HG03520 (cell line): Measurements from ENCODE around the gene NCAPH2.

Source experiments
- ATAC-seq: cut with Tn5 transposase; IDR thresholded peaks from one replicate; pipeline ENCODE4 v1.9.1; 2021; ENCODE audit warnings: mild to moderate bottlenecking, moderate library complexity; ENCODE audit not compliant: unreplicated experiment

Gene NCAPH2

DNA sequence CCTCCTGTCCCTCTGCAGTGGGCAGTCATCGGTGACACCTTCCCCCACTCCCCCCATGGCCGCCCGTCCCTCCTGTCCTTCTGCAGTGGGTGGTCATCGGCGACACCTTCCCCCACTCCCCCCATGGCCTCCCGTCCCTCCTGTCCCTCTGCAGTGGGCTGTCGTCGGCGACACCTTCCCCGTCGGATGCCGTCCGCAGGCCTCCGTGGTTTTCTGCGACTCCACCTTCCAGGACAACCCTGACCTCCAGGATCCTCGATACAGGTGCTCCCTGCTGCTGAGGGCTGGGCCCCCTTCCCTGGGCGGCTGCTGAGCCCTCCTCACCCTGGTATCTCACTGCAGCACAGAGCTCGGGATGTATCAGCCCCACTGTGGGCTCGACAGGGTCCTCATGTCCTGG, 19.1 kb upstream of the NCAPH2 start:
- ATAC-seq, result no peak

DNA sequence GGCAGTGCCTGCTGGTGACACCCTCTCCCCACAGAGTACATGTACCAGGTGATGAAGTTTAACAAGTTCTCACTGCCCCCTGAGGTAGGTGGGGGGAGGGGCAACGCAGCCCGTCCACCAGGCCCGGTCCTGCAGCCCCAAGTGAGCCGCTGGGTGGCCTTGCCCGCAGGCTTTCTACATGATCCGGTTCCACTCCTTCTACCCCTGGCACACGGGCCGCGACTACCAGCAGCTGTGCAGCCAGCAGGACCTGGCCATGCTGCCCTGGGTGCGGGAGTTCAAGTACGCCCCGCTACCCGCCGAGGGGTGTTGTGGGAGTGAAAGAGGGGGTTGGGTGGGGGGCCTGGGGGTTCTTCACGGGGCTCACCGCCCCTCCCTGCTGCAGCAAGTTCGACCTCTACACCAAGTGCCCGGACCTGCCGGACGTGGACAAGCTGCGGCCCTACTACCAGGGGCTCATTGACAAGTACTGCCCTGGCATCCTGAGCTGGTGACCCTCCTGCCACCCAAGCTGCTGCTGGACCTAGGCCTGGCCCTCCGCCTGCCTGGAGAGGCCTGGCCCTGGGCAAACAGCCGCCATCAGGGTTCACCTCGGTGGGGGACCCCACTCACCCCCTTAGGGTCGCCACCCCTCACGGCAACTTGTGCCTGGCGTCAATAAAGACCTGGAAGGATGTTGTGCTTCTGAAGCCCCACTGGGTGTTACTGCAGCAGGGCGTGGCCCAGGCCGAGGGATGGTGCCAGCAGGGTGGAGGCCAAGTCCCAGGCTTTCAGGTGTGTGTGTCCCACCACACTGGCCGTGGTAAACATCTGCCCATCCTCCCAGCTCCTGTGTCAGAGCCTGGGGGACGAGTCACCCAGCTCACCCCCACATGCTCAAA, 18.4 kb upstream of the NCAPH2 start:
- no peak for ATAC-seq

DNA sequence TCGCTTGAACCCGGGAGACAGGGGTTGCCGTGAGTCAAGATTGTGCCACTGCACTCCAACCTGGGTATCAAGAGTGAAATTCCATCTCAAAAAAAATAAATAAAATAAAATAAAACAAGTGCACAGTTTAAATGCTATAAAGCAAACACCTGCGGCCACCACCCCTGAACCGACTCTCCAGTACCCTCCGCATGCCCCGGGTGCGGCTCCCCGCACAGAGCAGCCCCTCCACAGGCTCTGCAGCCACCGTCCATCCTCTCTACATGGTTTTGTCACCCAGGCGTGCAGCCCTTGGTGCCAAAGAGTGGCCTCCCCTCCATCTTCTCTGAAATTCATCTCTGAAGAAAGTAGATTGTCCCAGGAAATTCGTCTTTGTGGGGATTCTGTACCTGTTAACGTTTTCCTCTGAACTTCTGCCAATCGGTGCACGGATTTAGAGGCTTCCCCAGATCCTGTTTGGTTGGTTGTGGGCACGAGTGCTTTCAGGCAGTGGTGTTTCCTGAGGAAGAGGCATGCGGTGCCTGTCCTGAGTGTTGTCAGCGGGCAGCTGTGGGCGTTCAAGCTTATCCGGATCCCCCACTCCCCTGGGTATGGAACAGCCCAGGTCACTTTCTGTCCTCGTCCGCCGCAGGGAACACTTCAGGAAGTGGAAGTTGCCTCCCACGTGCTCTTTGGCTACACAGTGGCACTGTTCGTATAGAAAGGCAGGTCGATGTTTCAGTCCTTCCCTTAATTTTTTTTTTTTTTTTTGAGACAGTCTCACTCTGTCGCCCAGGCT, 17.3 kb upstream of the NCAPH2 start:
- ATAC-seq, result no peak

DNA sequence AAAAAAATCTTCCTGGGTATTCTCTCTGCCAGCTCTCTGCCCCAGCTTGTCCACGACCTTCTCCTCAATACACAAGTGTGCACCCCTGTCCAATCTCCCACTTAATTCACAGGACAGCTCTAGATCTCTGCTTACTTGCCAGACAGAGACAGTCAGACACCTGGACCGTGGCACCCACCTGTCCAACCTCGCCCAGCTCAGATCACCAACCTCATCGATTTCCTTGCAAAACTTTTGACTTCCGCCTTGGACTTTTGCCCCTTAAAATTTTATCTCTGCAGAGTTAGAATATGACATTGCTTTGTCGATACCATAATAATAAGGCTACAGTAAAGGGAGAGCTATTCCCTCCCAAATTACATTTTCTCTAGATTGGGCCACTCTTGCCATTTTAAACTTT, 10.9 kb upstream of the NCAPH2 start:
- no peak for ATAC-seq

DNA sequence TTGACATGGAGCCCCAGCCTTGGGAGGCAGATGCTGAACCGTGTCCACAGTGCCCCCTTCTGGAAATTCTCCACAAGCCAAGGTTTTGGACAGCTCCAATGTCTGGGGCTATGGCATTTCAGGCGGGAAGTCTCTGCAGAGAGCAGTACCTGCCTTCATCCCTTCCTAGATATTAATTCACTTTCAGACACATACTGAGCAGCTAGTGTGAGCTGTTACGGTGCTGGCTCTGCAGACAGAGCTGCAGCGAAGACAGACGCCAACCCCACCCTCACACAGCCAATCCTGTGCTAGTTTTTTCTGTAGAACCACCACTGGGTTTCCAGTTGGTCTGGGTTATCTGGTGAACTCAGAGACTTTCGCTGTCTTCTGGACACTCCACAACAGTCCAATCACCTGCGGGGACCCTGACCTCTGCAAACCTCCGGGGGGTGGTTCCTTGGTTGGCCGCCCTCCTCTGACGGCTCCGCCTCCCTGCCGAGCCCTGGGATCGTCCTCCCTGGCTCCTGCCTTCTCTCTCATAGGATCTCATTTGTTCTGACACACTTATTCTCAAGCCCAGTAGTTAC, 9.6 kb upstream of the NCAPH2 start:
- no peak for ATAC-seq

DNA sequence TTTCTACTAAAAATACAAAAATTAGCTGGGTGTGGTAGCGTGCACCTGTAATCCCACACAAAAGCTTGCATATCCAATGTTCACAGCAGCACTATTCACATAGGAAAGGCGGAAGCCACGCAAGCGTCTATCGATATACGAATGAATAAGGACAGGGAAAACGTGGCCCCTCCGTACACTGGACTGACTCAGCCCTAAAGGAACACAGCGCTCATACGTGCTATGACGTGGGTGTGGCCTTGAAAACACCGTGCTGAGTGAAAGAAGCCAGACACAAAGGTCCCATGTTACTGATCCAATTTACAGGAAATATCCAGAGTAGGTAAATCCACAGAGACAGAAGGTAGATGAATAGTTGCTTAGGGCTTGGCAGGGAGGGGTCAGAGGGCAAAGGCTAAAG, 7.6 kb upstream of the NCAPH2 start:
- no peak for ATAC-seq

DNA sequence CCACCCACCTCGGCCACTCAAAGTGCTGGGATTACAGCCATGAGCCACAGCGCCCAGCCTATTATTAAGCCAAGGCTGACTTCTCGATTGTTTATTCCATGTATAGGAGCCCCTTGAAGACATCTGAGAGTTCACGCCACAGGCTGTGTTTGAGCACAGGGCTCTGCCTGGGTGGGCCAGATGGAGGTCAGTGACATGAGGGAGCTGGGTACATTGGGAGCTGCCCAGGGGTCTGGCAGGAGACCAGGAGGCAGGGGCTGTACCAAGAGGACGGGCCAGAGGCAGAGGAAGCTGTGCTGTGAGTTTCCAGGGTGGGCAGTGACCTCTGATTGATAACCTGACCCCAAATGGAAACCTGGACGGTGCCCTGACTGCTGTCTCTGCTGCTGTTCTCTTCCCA, 5.9 kb upstream of the NCAPH2 start:
- no peak for ATAC-seq

DNA sequence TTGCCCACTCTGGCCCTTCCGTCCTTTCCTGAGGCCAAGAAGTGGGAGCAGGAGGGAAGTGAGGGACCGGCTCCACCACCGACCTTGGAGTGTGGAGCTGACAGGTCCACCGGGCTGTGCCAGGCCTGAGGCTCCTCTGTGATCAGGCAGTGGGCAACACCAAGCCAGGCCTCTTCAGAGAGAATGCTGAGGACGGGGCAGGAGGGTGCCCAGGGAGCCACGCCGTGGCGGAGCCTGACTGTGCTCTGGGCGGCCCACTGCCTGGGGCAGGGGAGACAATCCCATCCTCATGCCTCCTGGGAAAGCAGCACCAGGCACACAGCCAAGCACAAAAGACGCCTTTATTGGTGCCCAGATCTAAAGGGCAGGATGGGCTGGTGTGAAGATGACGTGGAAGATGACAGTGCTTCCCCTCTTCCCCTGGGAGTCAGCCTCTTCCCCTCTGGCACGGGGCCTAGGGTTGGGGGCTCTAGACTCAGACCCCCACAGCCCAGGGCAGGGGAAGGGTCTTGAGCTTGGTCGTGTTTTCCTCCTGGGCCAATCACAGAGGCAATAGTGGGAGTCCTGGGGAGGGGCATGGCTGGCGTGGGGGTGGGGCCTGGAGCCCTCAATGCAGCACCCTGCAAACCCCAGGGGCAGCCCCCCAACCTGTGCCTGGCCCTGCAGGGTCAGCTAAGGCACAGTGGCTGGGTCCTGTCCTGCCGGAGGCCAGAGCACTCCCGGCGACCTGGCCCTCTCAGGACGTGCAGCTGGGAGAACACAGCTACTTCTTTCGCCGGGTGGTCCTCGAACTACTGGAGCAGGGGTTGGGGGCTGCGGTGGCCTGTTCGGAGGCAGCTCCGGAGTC, 5.2 kb upstream of the NCAPH2 start:
- no peak for ATAC-seq

DNA sequence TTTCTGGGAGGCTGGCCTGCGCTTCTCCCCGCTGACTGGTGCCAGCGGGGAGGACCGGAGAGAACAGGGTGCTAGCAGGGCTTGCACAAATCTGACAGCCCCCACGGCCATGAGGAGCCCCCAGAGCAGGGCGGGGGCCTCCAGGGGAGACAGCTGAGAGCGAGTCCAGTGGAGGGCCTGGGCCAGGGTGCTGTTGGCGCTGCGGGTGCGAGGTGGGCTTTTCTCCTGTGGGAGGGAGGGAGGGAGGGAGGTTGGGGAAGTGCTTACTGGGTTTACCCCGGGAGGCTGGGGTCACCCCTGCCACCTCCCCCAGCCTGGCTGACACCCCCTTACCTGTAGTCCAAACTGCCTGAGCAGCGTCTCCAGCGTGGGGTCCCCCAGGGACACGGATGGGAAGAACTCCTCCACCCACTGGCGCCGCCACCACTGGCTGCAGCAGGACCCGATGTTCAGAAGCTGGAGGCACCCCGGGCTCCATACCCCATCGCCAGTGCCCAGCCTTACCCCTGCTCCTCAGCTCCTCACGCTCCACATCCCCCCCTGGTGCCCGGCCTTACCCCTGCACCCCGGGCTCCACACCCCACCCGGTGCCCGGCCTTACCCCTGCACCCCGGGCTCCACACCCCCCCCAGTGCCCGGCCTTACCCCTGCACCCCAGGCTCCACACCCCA, 4.4 kb upstream of the NCAPH2 start:
- ATAC-seq, result no peak

DNA sequence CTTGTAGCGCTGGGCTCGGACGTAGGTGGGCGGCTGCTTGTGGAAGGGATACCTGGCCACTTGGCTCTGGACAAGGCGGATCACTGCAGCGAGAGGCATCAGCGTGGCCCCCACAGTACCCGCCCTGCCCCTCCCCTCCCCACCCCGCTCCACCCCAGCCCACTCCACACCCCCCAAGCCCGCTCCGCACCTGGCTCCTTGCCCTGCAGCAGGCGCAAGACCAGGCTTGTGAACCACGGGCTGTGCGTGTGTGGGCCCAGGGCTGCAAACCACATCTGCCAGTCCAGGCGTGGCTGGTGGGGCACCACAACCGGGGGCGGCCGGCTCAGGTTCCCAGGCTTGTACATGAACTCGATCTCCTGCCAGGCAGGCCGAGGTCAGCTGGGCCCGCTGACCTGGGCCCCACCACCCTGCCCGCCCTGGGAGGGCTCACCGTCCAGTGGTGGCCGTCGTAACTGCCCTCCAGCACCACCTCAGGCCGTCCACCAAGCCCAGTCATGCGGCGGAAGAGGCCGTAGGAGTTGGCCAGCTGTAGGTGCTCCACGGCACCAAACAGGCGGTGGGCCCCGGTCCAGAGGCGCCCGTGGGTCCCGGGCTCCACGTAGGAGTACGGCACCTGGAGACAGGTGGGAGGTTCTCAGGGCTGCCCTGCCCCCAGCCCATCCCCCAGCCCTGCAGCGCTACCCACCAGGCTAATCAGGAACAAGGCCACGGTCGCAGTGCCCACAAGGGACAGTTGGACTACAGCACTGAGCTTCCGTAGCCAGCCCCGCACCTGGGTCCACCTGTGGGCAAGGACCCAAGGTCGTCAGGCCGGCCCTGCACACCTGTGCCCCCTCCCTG, 3.4 kb upstream of the NCAPH2 start:
- ATAC-seq, result no peak

DNA sequence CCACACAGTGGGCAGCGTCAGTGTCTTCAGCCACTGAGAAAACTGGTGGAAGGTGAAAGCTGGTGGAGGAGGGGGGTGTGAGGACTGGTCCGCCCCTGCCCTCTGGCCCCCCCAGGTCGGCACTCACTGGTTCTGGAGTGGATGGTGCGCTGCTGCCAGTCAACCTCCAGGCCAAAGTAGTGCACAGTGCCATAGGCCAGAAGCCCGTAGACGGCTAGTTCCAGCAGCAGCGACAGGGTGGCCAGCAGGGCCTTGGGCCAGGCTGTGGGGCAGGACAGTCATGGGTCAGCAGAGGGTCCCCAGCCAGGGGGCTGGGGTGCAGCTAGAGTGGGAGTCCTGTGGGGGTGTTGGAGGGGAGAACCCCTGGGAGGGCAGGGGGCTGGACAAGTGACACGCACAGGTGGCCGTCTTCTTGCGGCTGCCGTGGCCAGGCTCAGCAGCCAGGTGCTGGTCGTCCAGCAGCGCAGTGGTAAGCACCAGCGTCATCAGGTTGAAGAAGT, 2.7 kb upstream of the NCAPH2 start:
- ATAC-seq, result no peak

DNA sequence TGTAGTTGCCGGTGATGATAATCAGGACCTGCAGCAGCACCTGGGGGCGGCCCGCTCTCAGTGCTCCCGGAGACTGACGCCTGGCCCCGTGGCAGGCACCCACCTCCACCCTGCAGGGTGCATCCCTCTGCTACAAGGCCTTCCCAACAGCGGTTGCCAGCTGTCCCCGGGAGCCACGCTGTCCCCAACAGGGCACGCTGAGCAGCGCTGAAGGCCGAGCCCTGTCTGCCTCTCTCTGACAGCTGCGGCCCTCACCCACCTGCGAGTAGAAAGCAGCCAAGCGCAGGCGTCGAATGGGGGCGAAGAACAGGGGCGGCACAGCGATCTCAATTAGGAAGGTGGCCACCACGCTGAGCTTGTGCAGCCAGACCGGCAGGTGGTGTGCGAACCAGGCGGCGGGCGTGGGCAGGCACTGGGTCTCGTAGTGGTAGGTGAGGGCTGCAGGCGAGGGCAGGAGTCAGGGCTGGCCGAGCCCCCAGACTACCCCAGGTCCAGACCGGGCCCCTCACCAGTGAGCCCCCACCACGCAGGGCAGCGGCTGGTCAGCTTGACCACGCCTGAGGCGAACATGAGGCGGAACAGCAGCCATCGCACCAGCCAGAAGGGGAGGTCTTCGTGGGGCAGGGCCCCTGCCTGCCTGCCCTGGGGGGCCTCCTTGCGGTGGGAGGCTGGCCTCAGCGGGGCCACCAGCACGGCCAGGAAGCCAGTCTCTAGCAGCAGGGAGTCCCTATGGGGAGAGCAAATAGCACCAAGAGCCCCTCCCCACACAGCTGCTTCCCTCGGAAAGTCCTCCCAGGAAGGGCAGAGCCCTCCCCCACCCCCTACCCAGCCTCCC, 2.0 kb upstream of the NCAPH2 start:
- ATAC-seq, result no peak

DNA sequence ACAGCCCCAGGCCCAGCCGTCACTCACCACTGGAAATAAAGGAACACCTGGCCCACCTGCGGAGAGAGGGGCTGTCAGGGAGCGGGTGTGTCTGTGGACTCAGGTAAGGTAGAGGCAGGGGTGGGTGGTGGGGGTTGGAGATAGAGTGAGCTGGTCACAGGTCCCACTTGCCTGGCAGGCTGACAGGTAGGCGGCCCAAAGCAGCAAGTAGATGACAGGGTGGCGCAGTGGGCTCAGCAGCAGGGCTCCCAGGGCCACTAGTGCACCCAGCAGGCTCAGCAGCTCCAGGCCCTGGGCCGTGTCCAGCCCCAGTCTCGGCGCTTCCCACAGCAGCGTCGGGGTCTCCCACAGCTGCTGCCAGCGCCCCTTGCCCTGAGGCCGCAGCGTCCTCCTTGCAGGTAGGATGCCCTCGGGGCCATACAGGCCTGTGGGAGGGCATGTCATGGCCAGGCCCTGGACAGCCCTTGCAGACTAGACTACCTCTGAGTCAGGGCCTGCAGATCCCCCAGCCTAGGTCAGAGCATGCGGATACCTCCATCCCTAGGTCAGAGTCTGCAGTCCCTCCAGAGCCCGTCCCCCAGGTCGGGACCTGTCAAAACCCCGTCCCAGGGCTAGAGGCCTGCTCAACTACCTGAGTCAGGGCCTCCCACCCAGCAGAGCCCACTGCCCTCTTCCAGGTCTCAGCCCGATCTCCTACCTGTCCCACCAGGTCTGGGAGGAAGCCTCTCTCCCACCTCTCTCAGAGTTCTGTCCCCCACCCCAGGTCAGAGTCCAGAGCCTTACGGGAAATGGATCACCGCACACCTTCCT, 1.2 kb upstream of the NCAPH2 start:
- no peak for ATAC-seq

DNA sequence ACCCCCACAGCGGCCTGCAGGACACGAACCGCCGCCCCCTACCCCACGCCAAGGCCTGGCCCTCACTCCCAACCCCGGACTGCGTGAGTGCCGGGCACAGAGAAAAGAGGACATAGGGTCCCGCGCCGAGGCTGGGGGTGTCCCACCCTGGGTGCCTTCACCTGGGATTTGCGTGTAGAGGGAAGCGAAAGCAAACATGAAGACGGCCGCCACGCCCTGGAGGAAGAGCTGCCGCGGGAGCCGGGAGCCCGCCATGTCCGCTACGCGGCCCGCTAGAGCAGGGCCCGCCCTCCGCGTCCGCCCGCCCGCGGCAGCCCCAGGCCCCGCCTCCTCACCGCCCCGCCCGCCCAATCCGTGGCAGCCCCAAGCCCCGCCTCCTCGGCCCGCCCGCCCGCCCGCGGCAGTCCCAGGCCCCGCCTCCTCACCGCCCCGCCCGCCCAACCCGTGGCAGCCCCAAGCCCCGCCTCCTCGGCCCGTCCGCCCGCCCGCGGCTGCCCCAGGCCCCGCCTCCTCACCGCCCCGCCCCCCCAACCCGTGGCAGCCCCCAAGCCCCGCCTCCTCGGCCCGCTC, 518 bp upstream of the NCAPH2 start, which contains the start of gene LMF2:
TSS of gene LMF2 (minus strand) at position 282 of the 570 bp plus-strand sequence. CDS start at position 255, 27 bp downstream.
- ATAC-seq, result peak; percentile 41

DNA sequence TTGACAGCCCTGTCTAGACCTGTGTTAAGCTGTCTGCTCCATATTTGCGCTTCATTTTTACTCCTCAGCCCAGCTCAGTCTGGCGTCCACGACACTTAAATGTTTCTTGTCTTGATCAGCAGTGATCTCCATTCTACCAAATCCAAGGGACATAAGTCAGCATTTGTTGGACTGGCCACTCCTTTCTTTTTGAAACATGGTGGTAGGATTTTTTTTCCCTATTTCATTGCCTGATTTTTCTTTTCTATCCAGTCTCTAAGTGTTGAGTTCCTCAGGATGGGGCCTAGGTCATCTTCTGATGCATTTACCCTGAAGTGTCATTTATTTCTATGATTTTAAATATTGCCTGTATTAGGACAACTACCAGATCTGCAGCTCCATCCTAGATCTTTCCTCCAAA, 873 bp downstream of the NCAPH2 start:
- no peak for ATAC-seq

DNA sequence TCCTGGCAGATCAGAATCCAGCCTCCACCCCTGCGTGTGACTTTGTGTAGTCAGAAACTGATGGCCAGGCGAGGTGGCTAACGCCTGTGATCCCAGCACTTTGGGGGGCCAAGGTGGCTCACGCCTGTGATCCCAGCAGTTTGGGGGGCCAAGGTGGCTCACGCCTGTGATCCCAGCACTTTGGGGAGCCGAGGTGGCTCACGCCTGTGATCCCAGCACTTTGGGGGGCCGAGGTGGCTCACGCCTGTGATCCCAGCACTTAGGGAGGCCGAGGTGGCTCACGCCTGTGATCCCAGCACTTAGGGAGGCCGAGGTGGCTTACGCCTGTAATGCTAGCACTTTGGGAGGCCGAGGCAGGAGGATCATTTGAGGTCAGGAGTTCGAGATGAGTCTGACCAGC, 5.2 kb downstream of the NCAPH2 start:
- ATAC-seq, result no peak

DNA sequence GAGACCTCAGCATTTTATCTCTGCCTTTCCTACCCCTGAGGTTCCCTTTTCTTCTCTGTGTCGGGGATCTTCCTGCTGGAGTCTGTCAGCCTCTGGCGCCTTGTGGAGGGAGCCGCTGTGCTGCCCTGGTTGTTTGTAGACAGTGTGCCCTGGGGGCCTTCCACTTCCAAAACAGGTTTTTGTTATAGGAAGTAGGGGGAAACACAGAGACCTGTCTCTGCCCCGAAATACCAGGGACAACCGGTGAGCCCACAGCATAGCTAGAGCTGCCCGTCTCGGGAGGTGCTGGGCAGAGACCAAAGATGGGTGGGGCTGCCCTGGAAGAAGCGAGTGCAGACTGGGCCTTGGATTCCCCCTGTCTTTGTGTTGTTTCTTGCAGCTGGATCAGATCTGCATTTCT, 8.0 kb downstream of the NCAPH2 start:
- ATAC-seq, result no peak
